Immature natural killer cell (primary cell): ENCODE results near the gene UGT2A1. TPM values are rescaled to one million over a fixed set of nuclear protein-coding genes. Genes with fewer than 3 reads are reported as not detected.

Source experiments
- DNase-seq, 3 donors: peaks; one replicate each; pipeline ENCODE4 v3.0.0; 2022; ENCODE audit warnings: mixed read lengths in 1 of 3
- H3K27ac Mint-ChIP-seq, 6 donors: one replicate each; pipeline ENCODE4 v1.8.0; 2020; ENCODE audit warnings: mixed read lengths in 6 of 6, mild to moderate bottlenecking in 5 of 6, inconsistent platforms in 4 of 6, moderate library complexity in 3 of 6
- H3K27me3 Mint-ChIP-seq, 3 donors: one replicate each; pipeline ENCODE4 v1.8.0; 2020 to 2021; ENCODE audit warnings: low read depth in 3 of 3, mild to moderate bottlenecking in 3 of 3, mixed read lengths in 3 of 3, moderate library complexity in 3 of 3, inconsistent platforms in 1 of 3
- H3K36me3 Mint-ChIP-seq, 3 donors: one replicate each; pipeline ENCODE4 v1.8.0; 2020; ENCODE audit warnings: mixed read lengths in 3 of 3, inconsistent platforms in 2 of 3, mild to moderate bottlenecking in 2 of 3
- H3K4me1 Mint-ChIP-seq, 2 donors: one replicate each; pipeline ENCODE4 v1.8.0; 2020; ENCODE audit warnings: inconsistent platforms in 2 of 2, mild to moderate bottlenecking in 2 of 2, mixed read lengths in 2 of 2, moderate library complexity in 1 of 2
- H3K4me3 Mint-ChIP-seq, 5 donors: one replicate each; pipeline ENCODE4 v1.8.0; 2020; ENCODE audit warnings: mild to moderate bottlenecking in 5 of 5, mixed read lengths in 5 of 5, inconsistent platforms in 3 of 5, moderate library complexity in 3 of 5
- H3K9me3 Mint-ChIP-seq, 6 donors: one replicate each; pipeline ENCODE4 v1.8.0; 2020; ENCODE audit warnings: mild to moderate bottlenecking in 6 of 6, mixed read lengths in 6 of 6, inconsistent platforms in 4 of 6, moderate library complexity in 3 of 6
- polyA plus RNA-seq, 3 donors: library from polyadenylated mRNA; unstranded; fragments of 300-500 nt; fragmentation: Illumina TruSeq; gene quantifications; one replicate each; pipeline ENCODE4 v1.2.3, GENCODE V29; 2021

UGT2A1 gene
- polyA plus RNA-seq, 3 donors from 2014 or later = not detected

DNA sequence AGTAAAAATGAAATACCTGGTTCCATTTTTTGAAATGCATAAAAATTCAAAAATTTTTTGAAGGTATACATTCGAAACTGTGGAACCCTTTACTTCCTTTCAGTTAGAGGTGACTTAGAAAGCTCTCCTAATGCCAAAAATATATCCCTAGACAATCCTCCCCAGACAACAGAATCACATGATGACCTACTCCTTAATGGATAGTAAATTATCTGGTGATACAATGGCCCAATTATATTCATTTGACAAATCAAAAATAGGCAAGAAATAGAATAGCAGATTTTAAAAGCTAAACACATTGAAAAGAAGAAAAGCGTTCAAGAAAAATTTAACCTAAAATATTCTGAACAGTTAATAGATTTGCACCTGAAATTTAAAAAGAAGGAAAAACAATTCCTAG is 10.1 kb downstream of the UGT2A1 start:
- peaks cover 0 to under 1% (median 0%) of the 10 kb centered on the region in 3 donors for H3K27me3 Mint-ChIP-seq
- no peaks in the 10 kb centered on the region for H3K4me1 Mint-ChIP-seq
- no peak overlapping the region for H3K4me3 Mint-ChIP-seq
- no peak for DNase-seq
- H3K36me3 Mint-ChIP-seq = no peaks in the 10 kb centered on the region
- H3K27ac Mint-ChIP-seq = no peak overlapping the region
- H3K9me3 Mint-ChIP-seq = peaks cover 0 to 4% (median 0%) of the 10 kb centered on the region in 6 donors

DNA sequence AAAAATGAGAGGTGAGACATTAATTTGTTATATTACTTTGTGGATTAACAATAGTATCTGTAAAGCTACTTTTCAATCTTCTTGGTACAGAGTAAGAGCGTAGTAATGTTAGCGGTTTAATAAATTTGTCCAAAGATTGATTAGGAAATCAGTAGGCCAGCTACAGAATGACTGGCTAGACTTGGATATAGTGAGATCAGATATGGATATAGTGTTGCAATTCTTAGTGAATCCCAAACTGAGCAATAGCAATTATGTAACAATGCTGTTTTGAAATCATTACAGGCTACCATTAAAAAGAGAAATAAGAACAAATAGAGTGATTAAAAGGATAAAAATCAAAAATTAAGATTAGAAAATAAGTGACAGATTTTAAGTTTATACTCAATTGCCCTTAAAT is 12.8 kb downstream of the UGT2A1 start:
- Mint-ChIP-seq H3K4me1 (no peaks in the 10 kb centered on the region), H3K4me3 (no peak overlapping the region), H3K27me3 (peaks cover 0 to 5% (median 3%) of the 10 kb centered on the region in 3 donors), H3K9me3 (peaks cover 0 to 7% (median 0%) of the 10 kb centered on the region in 6 donors), H3K36me3 (no peaks in the 10 kb centered on the region), H3K27ac (no peak overlapping the region)
- DNase-seq = no peak

DNA sequence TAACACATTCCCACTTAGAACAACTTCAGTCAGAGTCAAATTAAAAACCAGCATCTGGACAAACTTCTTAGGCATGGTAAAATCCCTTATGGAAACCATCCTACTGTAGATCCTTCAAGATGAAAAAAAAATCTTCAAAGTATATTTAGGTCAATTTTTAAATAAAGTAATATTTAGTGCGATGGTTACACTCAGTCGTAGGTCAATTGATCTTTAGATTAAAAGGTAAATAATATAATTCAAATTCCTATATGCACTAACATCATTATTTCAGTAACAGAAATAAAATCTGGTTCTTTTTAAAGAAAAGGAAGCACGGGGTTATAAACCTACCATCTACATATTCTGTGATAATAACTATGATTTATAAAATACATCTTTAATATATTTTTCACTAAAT is 13.5 kb downstream of the UGT2A1 start, which contains the start of gene UGT2A2:
Gene UGT2A2, minus strand, starts transcription at position 101 of the 400 bp plus-strand sequence. Its CDS starts 2 bp downstream, at position 99.
- Mint-ChIP-seq H3K4me1 (no peaks in the 10 kb centered on the region), H3K36me3 (no peaks in the 10 kb centered on the region), H3K4me3 (no peak within 1 kb of the TSS), H3K9me3 (peaks cover 0 to 7% (median 0%) of the 10 kb centered on the region in 6 donors), H3K27ac (no peak within 1 kb of the TSS), H3K27me3 (peaks cover 0 to 5% (median 4%) of the 10 kb centered on the region in 3 donors)
- DNase-seq = no peak

DNA sequence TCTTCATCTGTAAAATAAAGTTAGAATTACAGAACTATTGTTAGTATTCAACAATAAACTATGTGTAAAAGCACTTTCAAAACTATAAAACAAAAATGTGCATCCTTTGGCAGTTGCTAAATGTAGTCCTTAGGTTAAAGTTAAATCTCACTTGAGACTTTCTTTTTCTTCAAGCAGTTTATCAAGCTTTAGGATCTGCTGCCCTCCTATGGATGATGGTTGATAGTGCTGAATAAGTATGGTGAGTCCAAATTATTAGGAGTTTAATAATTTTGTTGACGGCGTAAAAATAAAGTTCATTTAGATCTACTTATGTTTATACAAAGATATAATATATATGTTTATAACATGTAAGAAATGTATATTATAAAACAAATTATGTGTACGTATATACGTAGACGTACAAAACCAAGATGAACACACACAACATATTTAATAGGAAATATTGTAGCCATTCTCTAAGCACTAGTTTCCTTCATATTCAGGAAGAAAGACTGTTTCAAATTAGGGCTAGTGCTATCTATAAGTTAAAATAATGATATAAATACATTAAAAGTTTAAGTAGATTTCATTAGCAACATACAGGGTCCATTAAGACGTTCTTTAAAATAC is 35.9 kb downstream of the UGT2A1 start:
- H3K4me1 Mint-ChIP-seq = no peaks in the 10 kb centered on the region
- no peak overlapping the region for H3K4me3 Mint-ChIP-seq
- no peaks in the 10 kb centered on the region for H3K36me3 Mint-ChIP-seq
- H3K9me3 Mint-ChIP-seq = peaks cover 0 to 19% (median 3%) of the 10 kb centered on the region in 6 donors
- no peak for DNase-seq
- peaks cover 0 to 2% (median 0%) of the 10 kb centered on the region in 3 donors for H3K27me3 Mint-ChIP-seq
- H3K27ac Mint-ChIP-seq = no peak overlapping the region

DNA sequence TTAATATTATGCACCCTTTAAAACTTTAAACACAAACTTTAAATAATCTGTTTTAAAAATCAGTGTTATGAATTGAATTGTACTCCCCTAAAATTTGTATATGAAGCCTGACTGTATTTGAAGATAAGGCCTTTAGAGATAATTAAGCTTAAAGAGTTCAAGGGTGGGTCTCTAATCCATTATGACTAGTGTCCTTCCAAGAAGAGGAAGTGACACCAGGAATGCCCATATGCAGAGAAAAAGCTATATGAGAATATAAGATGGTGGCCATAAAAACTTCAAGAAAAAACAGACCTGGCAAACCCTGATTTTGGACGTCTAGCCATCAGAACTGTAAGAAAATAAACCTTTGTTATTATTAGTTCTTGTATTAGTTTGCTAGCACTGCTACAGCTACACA is 42.6 kb downstream of the UGT2A1 start:
- no peaks in the 10 kb centered on the region for H3K36me3 Mint-ChIP-seq
- no peak overlapping the region for H3K4me3 Mint-ChIP-seq
- H3K9me3 Mint-ChIP-seq = peaks cover 0 to 5% (median 3%) of the 10 kb centered on the region in 6 donors
- H3K27ac Mint-ChIP-seq = no peak overlapping the region
- H3K27me3 Mint-ChIP-seq = no peaks in the 10 kb centered on the region
- no peak for DNase-seq
- no peaks in the 10 kb centered on the region for H3K4me1 Mint-ChIP-seq

DNA sequence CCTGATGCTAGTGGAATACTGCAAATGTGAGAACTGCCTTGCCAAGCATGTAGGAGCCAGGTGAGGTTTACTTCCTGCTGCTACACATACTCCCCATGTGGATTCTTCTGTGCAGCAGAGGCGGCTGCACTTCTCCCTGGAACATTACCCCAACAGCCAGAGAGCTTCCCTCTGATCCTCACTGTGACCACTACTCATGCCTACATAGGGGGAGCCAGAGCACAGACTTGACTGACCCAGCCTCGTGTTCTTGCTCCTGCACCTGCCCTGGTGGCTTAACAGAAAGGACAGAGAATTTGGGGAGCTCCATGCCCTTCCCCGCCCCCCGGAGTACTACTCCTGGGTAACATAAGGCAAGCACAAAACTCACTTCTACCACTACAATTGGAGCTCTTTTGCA is 52.0 kb downstream of the UGT2A1 start:
- Mint-ChIP-seq H3K9me3 (peaks cover 0 to 8% (median 0%) of the 10 kb centered on the region in 6 donors), H3K4me1 (no peaks in the 10 kb centered on the region), H3K36me3 (no peaks in the 10 kb centered on the region), H3K27ac (no peak overlapping the region), H3K27me3 (no peaks in the 10 kb centered on the region), H3K4me3 (no peak overlapping the region)
- DNase-seq = no peak

DNA sequence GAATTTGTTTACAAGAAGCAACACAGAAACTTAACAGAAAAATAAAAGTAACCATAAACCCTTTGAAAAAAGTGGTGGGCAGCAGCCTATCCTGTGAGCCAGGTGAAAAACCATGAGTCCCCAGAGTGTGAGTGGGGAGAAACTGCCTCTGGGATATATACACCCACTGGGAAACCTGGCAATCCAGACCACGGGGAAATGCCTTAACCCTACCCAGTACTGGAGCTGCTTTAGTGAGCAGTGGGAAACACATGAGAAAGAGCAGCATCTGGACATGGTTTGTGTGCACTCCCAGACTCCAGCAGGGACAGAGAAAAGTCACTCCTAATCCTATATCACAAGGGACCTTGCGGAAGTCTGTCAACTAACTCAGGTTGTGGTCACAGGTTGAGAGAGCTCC is 53.0 kb downstream of the UGT2A1 start:
- Mint-ChIP-seq H3K4me3 (no peak overlapping the region), H3K27me3 (no peaks in the 10 kb centered on the region), H3K27ac (no peak overlapping the region), H3K4me1 (no peaks in the 10 kb centered on the region), H3K9me3 (peaks cover 0 to 1% (median 0%) of the 10 kb centered on the region in 6 donors), H3K36me3 (no peaks in the 10 kb centered on the region)
- DNase-seq = no peak

DNA sequence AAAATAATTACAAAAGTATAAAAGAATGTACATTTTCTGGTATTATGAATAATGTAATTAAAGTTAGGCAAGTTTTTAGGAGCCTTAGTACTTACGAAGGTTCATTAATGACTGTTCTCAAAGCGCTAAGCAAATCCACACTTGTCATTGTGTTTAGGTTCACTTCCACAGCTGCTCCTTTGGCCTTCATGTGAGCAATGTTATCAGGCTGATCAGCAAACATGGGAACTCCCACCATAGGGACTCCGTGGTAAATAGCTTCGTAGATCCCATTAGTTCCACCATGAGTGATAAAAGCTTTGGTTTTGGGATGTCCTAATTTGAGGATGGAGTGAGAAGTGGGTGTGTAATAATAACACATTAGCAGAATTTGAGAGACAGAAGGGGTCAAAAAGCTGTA is 58.7 kb downstream of the UGT2A1 start:
- Mint-ChIP-seq H3K27ac (no peak overlapping the region), H3K27me3 (peaks cover 0 to 5% (median 0%) of the 10 kb centered on the region in 3 donors), H3K4me3 (no peak overlapping the region), H3K36me3 (no peaks in the 10 kb centered on the region), H3K4me1 (no peaks in the 10 kb centered on the region), H3K9me3 (peaks cover 0 to 11% (median 2%) of the 10 kb centered on the region in 6 donors)
- DNase-seq = no peak

DNA sequence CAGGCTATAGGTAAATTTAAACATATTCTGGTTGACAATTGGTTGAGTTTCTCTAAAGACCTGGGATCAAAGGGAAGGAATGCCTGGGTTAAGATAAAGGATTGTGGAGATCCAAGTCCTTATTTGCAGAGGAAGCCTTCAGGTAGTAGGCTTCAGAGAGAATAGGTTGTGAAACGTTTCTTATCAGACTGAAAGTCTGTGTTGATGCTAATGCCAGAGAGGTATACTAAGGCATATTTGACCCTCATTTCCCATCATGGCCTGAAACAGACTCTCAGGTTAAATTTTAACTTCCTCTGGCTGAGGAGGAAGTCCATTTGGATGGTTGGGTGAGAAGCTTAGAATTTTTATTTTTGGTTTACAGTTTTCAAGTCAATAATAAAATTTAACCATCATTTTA is 61.7 kb downstream of the UGT2A1 start:
- no peak for DNase-seq
- peaks cover 0 to 16% (median 2%) of the 10 kb centered on the region in 6 donors for H3K9me3 Mint-ChIP-seq
- no peaks in the 10 kb centered on the region for H3K4me1 Mint-ChIP-seq
- peaks cover 0 to 5% (median 0%) of the 10 kb centered on the region in 3 donors for H3K27me3 Mint-ChIP-seq
- no peak overlapping the region for H3K4me3 Mint-ChIP-seq
- H3K27ac Mint-ChIP-seq = no peak overlapping the region
- H3K36me3 Mint-ChIP-seq = no peaks in the 10 kb centered on the region

DNA sequence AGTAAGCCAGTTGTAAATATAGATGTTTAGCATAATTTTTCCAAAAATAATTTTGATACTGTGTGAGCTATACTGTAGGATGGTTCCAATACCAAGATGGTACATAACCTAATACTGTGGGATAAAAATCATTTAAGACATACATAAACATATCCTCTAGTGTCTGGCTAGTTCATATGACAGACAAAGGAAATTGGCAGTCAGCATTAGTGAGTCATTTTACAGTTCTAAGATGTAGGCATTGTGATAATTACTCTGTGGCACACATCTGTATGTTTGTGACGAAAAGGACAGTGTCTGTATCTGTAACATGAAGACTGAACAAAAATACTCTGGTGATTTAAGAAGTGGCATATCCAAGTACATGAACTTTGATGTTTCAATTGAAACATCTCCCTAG is 63.2 kb downstream of the UGT2A1 start:
- H3K4me1 Mint-ChIP-seq = no peaks in the 10 kb centered on the region
- no peak overlapping the region for H3K4me3 Mint-ChIP-seq
- H3K9me3 Mint-ChIP-seq = peaks cover 0 to 21% (median 4%) of the 10 kb centered on the region in 6 donors

DNA sequence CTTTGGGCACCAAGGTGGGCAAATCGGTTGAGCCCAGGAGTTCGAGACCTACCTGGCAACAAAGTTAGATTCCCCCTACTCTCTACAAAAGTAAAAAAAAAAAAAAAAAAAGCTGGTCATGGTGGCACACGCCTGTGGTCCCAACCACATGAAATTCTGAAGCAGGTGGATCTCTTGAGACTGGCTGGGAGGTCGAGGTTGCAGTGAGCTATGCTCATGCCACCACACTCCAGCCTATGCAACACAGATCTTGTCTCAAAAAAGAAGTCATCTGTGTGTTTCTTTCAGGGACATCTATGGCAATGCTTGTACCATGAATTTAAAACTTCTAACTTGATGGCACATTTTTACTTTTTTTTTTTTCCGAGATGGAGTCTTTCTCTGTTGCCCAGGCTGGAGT is 68.9 kb downstream of the UGT2A1 start:
- peaks cover 0 to 3% (median 0%) of the 10 kb centered on the region in 3 donors for H3K36me3 Mint-ChIP-seq
- no peak overlapping the region for H3K27ac Mint-ChIP-seq
- peaks cover 0 to 2% (median 0%) of the 10 kb centered on the region in 3 donors for H3K27me3 Mint-ChIP-seq
- H3K4me1 Mint-ChIP-seq = no peaks in the 10 kb centered on the region
- peaks cover 0 to 10% (median 0%) of the 10 kb centered on the region in 6 donors for H3K9me3 Mint-ChIP-seq
- H3K4me3 Mint-ChIP-seq = no peak overlapping the region
- DNase-seq = no peak

More for the DNA sequence above, 63.2 kb downstream of the UGT2A1 start:
- H3K27me3 Mint-ChIP-seq = peaks cover 0 to 5% (median 0%) of the 10 kb centered on the region in 3 donors
- no peak for DNase-seq
- H3K36me3 Mint-ChIP-seq = peaks cover 0 to 3% (median 0%) of the 10 kb centered on the region in 3 donors
- no peak overlapping the region for H3K27ac Mint-ChIP-seq

DNA sequence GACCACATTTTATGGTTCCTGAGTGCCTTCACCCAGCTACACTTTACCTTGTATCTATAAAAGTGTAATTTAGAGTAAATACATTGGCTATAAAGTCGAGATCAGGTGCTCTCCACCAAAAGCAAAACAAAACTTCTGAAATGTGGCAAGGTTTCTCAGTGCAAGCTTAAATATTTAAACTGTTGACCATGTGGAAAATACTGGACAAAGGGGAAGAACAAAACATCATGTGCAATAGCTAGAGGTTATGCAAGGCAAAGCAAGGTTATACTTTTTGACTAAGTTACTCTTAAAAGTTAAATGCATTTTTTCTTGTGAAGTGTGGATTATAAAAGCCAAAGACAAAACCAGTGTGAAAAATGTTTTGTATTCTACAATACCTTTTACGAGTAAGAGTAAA is 69.5 kb downstream of the UGT2A1 start:
- Mint-ChIP-seq H3K27me3 (peaks cover 0 to 2% (median 0%) of the 10 kb centered on the region in 3 donors), H3K9me3 (peaks cover 0 to 10% (median 0%) of the 10 kb centered on the region in 6 donors), H3K27ac (no peak overlapping the region), H3K4me1 (no peaks in the 10 kb centered on the region), H3K36me3 (peaks cover 0 to 3% (median 0%) of the 10 kb centered on the region in 3 donors), H3K4me3 (no peak overlapping the region)
- no peak for DNase-seq

DNA sequence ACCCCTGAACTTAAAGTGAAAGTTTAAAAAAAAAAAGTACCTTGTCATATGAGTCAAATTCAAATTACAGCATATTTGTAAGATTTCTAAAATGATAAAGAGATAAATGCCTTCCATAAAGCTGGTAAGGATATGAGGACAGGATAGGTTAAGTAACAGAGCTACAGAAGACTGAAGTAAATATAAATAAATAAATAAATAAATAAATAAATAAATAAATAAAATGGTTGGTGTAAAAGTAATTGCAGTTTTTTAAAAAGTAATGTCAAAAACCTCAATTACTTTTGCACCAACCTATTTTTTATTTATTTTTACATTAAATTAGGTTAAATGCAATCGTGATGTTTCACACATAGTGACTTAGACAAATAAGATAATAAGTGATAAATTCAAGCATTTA is 75.8 kb downstream of the UGT2A1 start:
- Mint-ChIP-seq H3K27me3 (no peaks in the 10 kb centered on the region), H3K4me3 (no peak overlapping the region), H3K4me1 (no peaks in the 10 kb centered on the region), H3K36me3 (no peaks in the 10 kb centered on the region), H3K9me3 (peaks cover 0 to 8% (median 0%) of the 10 kb centered on the region in 6 donors), H3K27ac (no peak overlapping the region)
- no peak for DNase-seq

DNA sequence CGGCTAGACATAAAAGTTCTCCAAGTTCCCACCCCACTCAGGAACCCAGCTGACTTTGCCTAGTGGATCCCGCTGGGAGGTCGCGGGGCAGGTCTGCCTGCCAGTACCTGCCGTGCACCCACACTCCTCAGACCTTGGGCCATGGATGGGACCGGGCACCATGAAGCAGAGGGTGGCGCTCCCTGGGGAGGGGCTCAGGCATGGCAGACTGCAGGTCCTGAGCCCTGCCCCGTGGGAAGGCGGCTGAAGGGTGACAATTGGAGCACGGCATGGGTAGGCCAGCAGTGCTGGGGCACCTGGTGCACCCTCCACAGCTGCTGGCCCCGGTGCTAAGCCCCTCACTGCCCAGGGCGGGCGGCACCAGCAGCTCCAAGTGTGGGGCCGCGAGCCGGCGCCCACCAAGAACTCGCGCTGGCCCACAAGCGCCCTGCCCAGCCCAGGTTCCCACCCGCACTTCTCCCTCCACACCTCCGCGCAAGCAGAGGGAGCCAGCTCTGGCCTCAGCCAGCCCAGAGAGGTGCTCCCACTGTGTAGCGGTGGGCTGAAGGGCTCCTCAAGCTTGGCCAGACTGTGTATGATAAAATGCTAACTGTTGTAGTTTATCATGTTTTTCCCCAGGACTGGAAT is 76.7 kb downstream of the UGT2A1 start:
- no peak for DNase-seq
- Mint-ChIP-seq H3K36me3 (no peaks in the 10 kb centered on the region), H3K27me3 (peaks cover 0 to 1% (median 0%) of the 10 kb centered on the region in 3 donors), H3K4me3 (no peak overlapping the region), H3K9me3 (peaks cover 0 to 8% (median 0%) of the 10 kb centered on the region in 6 donors), H3K4me1 (no peaks in the 10 kb centered on the region), H3K27ac (no peak overlapping the region)
